Kidney epithelial cell (primary cell): ENCODE measurements around the gene GAB2. TPM values are rescaled to one million over a fixed set of nuclear protein-coding genes. Genes with fewer than 3 reads are reported as not detected.

Experiments used
- DNase-seq: peaks from one replicate; pipeline ENCODE4 v3.0.0-alpha.2; 2010; ENCODE audit warnings: low read depth
- H3K27me3 ChIP-seq: 2 replicates; pipeline ENCODE4 v1.6.0; 2011; ENCODE audit warnings: low read length; ENCODE audit not compliant: control insufficient read depth, insufficient read depth
- H3K36me3 ChIP-seq: 2 replicates; pipeline ENCODE4 v1.5.1; 2011; ENCODE audit warnings: low read length; ENCODE audit not compliant: control insufficient read depth, insufficient read depth
- H3K4me3 ChIP-seq: 2 replicates; pipeline ENCODE4 v1.5.1; 2011; ENCODE audit warnings: low read depth, mild to moderate bottlenecking, control low read depth, low read length
- CTCF ChIP-seq: IDR thresholded peaks from 2 replicates; pipeline ENCODE4 v1.5.1; 2011; ENCODE audit warnings: mild to moderate bottlenecking, moderate library complexity, low read length, control low read depth, inconsistent platforms; ENCODE audit not compliant: insufficient read depth, poor library complexity, severe bottlenecking
- total RNA-seq: library from RNA; depleted of rRNA; stranded (reverse); fragments of >200 nt; gene quantifications from 2 replicates; pipeline ENCODE4 v1.2.3, GENCODE V29; 2015

Gene GAB2
- total RNA-seq, 1 donor from 2014 or later, result 13.1 TPM

GRCh38 chr11:78217650-78218541, 199.7 kb downstream of the GAB2 start:
- no peak for DNase-seq
- Histone ChIP-seq H3K27me3 (no peaks in the 10 kb centered on the region), H3K36me3 (peaks cover 5% of the 10 kb centered on the region), H3K4me3 (no peak overlapping the region)
- no peak for TF ChIP-seq CTCF

DNA sequence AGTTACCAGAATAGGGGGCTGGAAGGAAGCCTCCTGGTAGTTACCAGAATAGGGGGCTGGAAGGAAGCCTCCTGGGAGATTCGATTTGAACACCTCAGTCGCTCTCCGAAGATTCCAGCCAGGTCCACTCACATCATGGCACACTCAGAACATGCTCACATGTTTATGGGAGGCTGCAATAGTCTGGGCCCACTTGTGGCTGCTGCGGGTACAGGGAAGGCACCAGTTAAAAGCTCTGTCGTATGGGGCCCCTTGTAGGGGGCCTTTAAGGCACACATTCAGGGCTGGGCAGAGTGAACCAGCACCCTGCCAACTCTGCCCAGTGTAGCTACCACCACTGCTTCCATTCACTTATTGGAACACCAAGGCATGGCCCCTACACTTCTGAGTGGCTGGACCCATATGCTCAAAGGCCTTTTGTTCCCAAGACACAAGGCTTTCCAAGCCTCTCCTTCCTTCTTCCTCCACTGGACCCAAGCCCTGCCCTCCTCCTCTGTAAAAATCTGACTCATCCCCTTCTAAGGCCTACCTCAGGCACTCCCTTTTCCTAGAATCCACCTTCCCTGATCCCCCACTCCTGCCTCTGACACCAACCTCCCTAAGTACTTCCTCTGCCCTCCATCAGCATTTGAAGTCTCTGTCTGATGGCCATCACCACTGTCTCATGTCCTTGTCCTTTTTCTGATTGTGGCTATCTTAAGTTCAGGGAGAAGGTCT, 200.9 kb downstream of the GAB2 start:
- H3K27me3 ChIP-seq, result no peaks in the 10 kb centered on the region
- H3K36me3 ChIP-seq, result peaks cover 2% of the 10 kb centered on the region
- H3K4me3 ChIP-seq, result no peak overlapping the region
- DNase-seq, result no peak
- no peak for TF ChIP-seq CTCF

- H3K36me3 ChIP-seq, result peaks cover 2% of the 10 kb centered on the region
- TF ChIP-seq CTCF, result no peak
- no peaks in the 10 kb centered on the region for H3K27me3 ChIP-seq
- DNase-seq, result no peak
- no peak overlapping the region for H3K4me3 ChIP-seq
These were observed 201.6 kb downstream of the GAB2 start for GRCh38 chr11:78216021-78216420.

- DNase-seq, result no peak
- no peaks in the 10 kb centered on the region for H3K36me3 ChIP-seq
- H3K4me3 ChIP-seq, result no peak overlapping the region
- no peaks in the 10 kb centered on the region for H3K27me3 ChIP-seq
- TF ChIP-seq CTCF, result no peak
These were observed 203.1 kb downstream of the GAB2 start for GRCh38 chr11:78214331-78215194.

GRCh38 chr11:78213526-78214330, 203.9 kb downstream of the GAB2 start:
- H3K4me3 ChIP-seq, result no peak overlapping the region
- H3K36me3 ChIP-seq, result no peaks in the 10 kb centered on the region
- DNase-seq, result no peak
- H3K27me3 ChIP-seq, result no peaks in the 10 kb centered on the region
- no peak for TF ChIP-seq CTCF
